Measurements from ENCODE around the gene GALT. TPM values are rescaled to one million over a fixed set of nuclear protein-coding genes. Genes with fewer than 3 reads are reported as not detected.
A peak's percentile ranks its signal among the peaks of the same experiment; 100 is the strongest.

The GALT gene
- total RNA-seq, 6 donors from 2014 or later = 33.4 to 141 (median 44.3) TPM

DNA sequence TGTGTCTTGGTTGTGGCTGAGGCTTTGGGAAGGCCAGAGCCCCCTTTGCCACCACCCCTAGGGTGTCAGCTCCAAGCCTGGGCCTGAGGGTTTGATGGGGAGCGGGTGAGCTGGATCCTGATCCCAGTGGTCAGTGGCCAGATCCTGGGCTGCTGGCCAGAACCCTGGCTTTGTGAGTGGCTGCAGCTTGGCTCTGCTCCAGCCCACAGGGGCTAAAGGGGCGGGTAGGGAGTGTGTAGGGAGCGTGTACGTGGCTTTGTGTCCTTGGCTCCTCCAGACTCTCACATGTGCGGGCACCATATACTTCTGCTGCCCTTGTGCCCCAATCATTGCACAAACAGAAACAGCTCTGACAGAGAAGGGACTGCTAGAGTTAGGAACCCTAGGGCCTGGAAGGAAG lies 4.3 kb downstream of the GALT start:
- Histone ChIP-seq H3K4me3 (no peak overlapping the region), H3K9me3 (no peaks in the 10 kb centered on the region), H3K27me3 (no peaks in the 10 kb centered on the region), H3K27ac (peak overlapping the region; percentile 63 to 86 (median 72)), H3K4me1 (peaks cover 59 to 69% (median 60%) of the 10 kb centered on the region in 4 donors), H3K36me3 (peaks cover 8 to 24% (median 15%) of the 10 kb centered on the region in 4 donors)
- ATAC-seq (ENCODE audit: low FRiP score in 2 of 2) (no peak), DNase-seq (no peak)
- 63 to 66% methylated on average over 5 of the region's 5 CpGs for WGBS, 2 donors
- TF ChIP-seq CTCF (IDR thresholded peaks at IDR 0.05) = no peak
- TF ChIP-seq POLR2A (IDR thresholded peaks at IDR 0.05) = no peak
- TF ChIP-seq POLR2AphosphoS5 (IDR thresholded peaks at IDR 0.05) = no peak
- no peak for TF ChIP-seq EP300 (IDR thresholded peaks at IDR 0.05)

GRCh38 chr9:34651321-34651720 lies 4.8 kb downstream of the GALT start:
- peak overlapping the region; percentile 63 to 86 (median 72) for H3K27ac ChIP-seq
- no peak for DNase-seq
- H3K36me3 ChIP-seq = peaks cover 8 to 24% (median 15%) of the 10 kb centered on the region in 4 donors
- 43 to 69% methylated on average over 4 of the region's 4 CpGs for WGBS, 2 donors
- ATAC-seq (ENCODE audit: low FRiP score in 2 of 2) = no peak
- H3K4me3 ChIP-seq = peak overlapping the region in 3 of 4 donors; percentile 31 to 48 (median 42)
- TF ChIP-seq POLR2AphosphoS5 (IDR thresholded peaks at IDR 0.05) = no peak
- no peak for TF ChIP-seq CTCF (IDR thresholded peaks at IDR 0.05)
- no peak for TF ChIP-seq POLR2A (IDR thresholded peaks at IDR 0.05)
- TF ChIP-seq EP300 (IDR thresholded peaks at IDR 0.05) = no peak
- H3K27me3 ChIP-seq = no peaks in the 10 kb centered on the region
- H3K9me3 ChIP-seq = no peaks in the 10 kb centered on the region
- H3K4me1 ChIP-seq = peaks cover 54 to 65% (median 56%) of the 10 kb centered on the region in 4 donors

DNA sequence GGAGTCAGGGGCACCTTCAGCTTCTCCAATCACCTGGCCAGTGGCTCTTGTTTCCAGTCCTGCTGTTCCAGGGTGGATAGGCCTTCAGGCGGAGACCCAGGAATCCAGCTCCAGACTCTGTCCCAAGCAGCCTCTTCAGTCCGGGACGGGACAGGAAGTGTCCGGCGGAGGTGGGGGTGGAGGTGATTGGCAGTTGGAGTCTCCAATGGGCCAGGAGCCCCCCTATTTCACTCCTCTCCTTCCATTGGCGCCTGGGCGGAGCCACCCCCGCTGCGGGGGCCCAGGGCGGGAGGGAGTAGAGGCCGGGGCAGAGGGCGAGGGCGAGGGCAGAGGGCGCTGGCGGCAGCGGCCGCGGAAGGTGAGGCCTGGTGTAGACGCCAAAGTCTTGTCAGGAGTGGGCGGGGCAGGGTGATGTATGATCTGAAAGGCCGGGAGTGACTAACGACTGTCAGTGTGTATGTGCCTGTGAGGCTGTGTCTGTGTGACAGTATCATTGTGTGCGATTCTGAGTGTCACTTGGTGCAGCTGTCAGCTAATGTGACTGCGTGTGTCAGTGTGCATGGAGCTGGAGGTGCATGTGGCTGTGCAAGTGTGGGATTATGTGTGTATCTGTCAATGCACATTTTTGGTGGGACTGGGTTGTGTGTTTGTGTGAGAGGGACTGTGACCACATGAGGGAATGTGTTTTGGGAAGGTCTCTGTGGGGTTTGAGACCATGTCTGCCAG lies 5.6 kb downstream of the GALT start, which contains the start of gene IL11RA:
Gene IL11RA, plus strand, starts transcription at position 310 of the 726 bp plus-strand sequence. CDS start 3,033 bp downstream, outside the sequence.
- WGBS, 2 donors = 8 to 23% methylated on average over 15 to 23 of the region's 24 CpGs
- Histone ChIP-seq H3K27me3 (no peaks in the 10 kb centered on the region), H3K36me3 (peaks cover 8 to 24% (median 15%) of the 10 kb centered on the region in 4 donors), H3K4me1 (peaks cover 53 to 63% (median 56%) of the 10 kb centered on the region in 4 donors), H3K9me3 (no peaks in the 10 kb centered on the region), H3K27ac (peak within 1 kb of the TSS; percentile 63 to 86 (median 72)), H3K4me3 (peak within 1 kb of the TSS in 3 of 4 donors; percentile 31 to 48 (median 42))
- ATAC-seq (ENCODE audit: low FRiP score in 2 of 2) (peak; percentile 88 to 93), DNase-seq (peak; percentile 92 to 94)
- no peak for TF ChIP-seq CTCF (IDR thresholded peaks at IDR 0.05)
- peak in 1 of 4 donors; percentile 62 for TF ChIP-seq POLR2A (IDR thresholded peaks at IDR 0.05)
- TF ChIP-seq EP300 (IDR thresholded peaks at IDR 0.05) = no peak
- TF ChIP-seq POLR2AphosphoS5 (IDR thresholded peaks at IDR 0.05) = peak; percentile 41 to 67

- TF ChIP-seq POLR2A (IDR thresholded peaks at IDR 0.05) (no peak), POLR2AphosphoS5 (IDR thresholded peaks at IDR 0.05) (no peak), CTCF (IDR thresholded peaks at IDR 0.05) (no peak), EP300 (IDR thresholded peaks at IDR 0.05) (no peak)
- WGBS, 2 donors = 25% methylated on average over 4 to 5 of the region's 5 CpGs
- no peak for DNase-seq
- peaks cover 47 to 57% (median 50%) of the 10 kb centered on the region in 4 donors for H3K4me1 ChIP-seq
- peak overlapping the region; percentile 63 to 86 (median 72) for H3K27ac ChIP-seq
- H3K27me3 ChIP-seq = no peaks in the 10 kb centered on the region
- ATAC-seq (ENCODE audit: low FRiP score in 2 of 2) = no peak
- H3K9me3 ChIP-seq = no peaks in the 10 kb centered on the region
- H3K36me3 ChIP-seq = peaks cover 8 to 24% (median 15%) of the 10 kb centered on the region in 4 donors
- H3K4me3 ChIP-seq = peak overlapping the region in 3 of 4 donors; percentile 31 to 48 (median 42)
Measured at GRCh38 chr9:34652602-34653000, 6.1 kb downstream of the GALT start.

Measured in upper lobe of left lung (tissue), 6 donors.